SH-SY5Y (cell line): Measurements from ENCODE around the gene MIPEP.

Experiments used
- GATA2 ChIP-seq: IDR thresholded peaks from 2 replicates; pipeline ENCODE4 v1.6.1; 2011; ENCODE audit warnings: mild to moderate bottlenecking, low read depth, low read length
- GATA3 ChIP-seq: IDR thresholded peaks from 2 replicates; pipeline ENCODE4 v1.6.1; 2011; ENCODE audit warnings: low read depth, mild to moderate bottlenecking, low read length, moderate library complexity

GRCh38 chr13:23748109-23748990 lies 140.8 kb downstream of the MIPEP start:
- no peak for TF ChIP-seq GATA2
- TF ChIP-seq GATA3 = no peak
